ENCODE data around the gene ATP5F1A. TPM values are rescaled to one million over a fixed set of nuclear protein-coding genes. Genes with fewer than 3 reads are reported as not detected.
A peak's percentile ranks its signal among the peaks of the same experiment; 100 is the strongest.

ATP5F1A gene
- total RNA-seq, 6 experiments from 2014 or later = 446 to 523 (median 503) TPM

GRCh38 chr18:46060359-46060841, 37.7 kb downstream of the ATP5F1A start:
- Mint-ChIP-seq H3K36me3 (ENCODE audit: low read depth) (no peaks in the 10 kb centered on the region), H3K4me3 (no peak overlapping the region), H3K27me3 (ENCODE audit: insufficient read depth) (peaks cover 2% of the 10 kb centered on the region; the same call in 1 of the 2 replicates), H3K27ac (no peak overlapping the region), H3K4me1 (ENCODE audit: low read depth) (peaks cover 16% of the 10 kb centered on the region), H3K9me3 (no peaks in the 10 kb centered on the region)
- TF ChIP-seq CTCF (IDR thresholded peaks at IDR 0.05) = no peak
- DNase-seq = no peak

- DNase-seq = no peak
- Mint-ChIP-seq H3K27me3 (ENCODE audit: insufficient read depth) (peaks cover 2% of the 10 kb centered on the region), H3K4me3 (no peak overlapping the region), H3K9me3 (no peaks in the 10 kb centered on the region), H3K36me3 (ENCODE audit: low read depth) (no peaks in the 10 kb centered on the region), H3K27ac (no peak overlapping the region), H3K4me1 (ENCODE audit: low read depth) (peaks cover 46% of the 10 kb centered on the region)
- TF ChIP-seq CTCF (IDR thresholded peaks at IDR 0.05) = no peak
Observed at GRCh38 chr18:46055838-46056230, 42.3 kb downstream of the ATP5F1A start.

- H3K4me3 Mint-ChIP-seq = no peak overlapping the region
- H3K27ac Mint-ChIP-seq = no peak overlapping the region
- no peaks in the 10 kb centered on the region for H3K36me3 Mint-ChIP-seq (ENCODE audit: low read depth)
- H3K9me3 Mint-ChIP-seq = no peaks in the 10 kb centered on the region
- no peak for DNase-seq
- H3K27me3 Mint-ChIP-seq (ENCODE audit: insufficient read depth) = peaks cover 2% of the 10 kb centered on the region
- no peak for TF ChIP-seq CTCF (IDR thresholded peaks at IDR 0.05)
- H3K4me1 Mint-ChIP-seq (ENCODE audit: low read depth) = peaks cover 46% of the 10 kb centered on the region
Observed at GRCh38 chr18:46054956-46055837, 42.9 kb downstream of the ATP5F1A start.

GRCh38 chr18:46053368-46054095, 44.6 kb downstream of the ATP5F1A start:
- H3K9me3 Mint-ChIP-seq = no peaks in the 10 kb centered on the region

More at GRCh38 chr18:46053368-46054095, 44.6 kb downstream of the ATP5F1A start:
- H3K4me3 Mint-ChIP-seq = 0 out of 2 replicates have a peak overlapping the region, but pooled peaks have one; percentile 32
- H3K27me3 Mint-ChIP-seq (ENCODE audit: insufficient read depth) = peaks cover 2% of the 10 kb centered on the region
- TF ChIP-seq CTCF (IDR thresholded peaks at IDR 0.05) = no peak
- DNase-seq = peak; percentile 18
- H3K36me3 Mint-ChIP-seq (ENCODE audit: low read depth) = no peaks in the 10 kb centered on the region
- peaks cover 46% of the 10 kb centered on the region for H3K4me1 Mint-ChIP-seq (ENCODE audit: low read depth)
- no peak overlapping the region for H3K27ac Mint-ChIP-seq

Data from HFFc6 (cell line).